ENCODE results near the gene HINT2. TPM values are rescaled to one million over a fixed set of nuclear protein-coding genes. Genes with fewer than 3 reads are reported as not detected.

The HINT2 gene
- polyA plus RNA-seq, 4 donors, result 53.7 to 66.4 (median 60.5) TPM

DNA sequence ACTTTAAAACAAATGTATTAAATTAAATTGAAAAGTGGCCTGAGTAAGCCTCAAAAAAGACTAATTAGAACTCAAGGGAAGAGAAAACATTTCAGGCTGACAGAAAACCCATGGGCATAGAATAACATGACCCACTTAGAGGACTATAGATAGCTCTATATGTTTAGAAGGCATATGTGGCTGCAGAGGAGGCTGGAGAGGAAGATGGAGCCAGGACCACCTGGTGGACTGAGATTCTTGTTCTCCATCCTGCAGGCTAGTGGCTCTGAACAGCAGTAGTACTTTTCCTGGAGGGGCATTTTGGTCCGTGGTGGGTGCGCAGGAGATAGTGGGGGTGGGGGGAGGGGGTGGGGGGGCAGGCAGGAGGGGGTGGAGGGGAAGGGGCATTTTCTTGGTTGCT lies 33.8 kb downstream of the HINT2 start:
- DNase-seq (ENCODE audit: low read depth in 4 of 4, low spot score in 3 of 4), result no peak

DNA sequence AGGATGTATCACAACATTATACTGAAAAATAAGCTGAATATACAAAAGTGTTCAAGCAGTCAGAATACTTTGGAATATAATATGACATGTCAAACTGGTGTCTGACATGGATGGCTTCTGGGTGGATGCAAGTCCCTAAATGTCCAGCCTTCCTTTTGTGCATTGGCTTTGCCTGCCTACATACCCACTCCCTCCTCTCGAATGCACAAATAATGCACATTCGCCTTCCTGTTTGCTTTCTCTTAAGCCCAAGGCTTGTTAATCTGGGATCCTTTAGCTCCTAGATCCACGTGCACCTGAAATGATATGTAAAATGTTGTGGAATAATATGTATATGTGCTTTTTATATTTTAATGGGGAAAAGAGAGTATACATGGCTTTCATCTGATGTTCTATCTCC lies 36.3 kb downstream of the HINT2 start:
- DNase-seq (ENCODE audit: low read depth in 4 of 4, low spot score in 3 of 4), result no peak

DNA sequence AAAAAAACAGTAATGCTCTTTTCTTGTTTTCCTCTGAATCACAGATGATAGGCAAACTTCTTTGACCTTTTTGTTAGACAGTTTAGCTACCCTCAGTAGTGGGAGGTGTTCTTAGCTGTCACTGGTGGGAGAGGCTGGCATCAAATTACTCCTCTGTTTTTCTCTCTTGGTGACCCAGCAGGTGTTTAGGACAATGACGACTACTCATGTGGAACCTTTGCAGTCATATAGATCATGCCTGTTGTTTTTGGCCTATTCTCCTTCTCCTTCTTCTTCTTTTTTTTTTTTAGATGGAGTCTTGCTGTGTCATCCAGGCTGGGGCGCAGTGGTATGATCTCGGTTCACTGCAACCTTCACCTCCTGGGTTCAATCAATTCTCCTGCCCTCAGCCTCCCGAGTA lies 38.8 kb downstream of the HINT2 start:
- no peak for DNase-seq (ENCODE audit: low read depth in 4 of 4, low spot score in 3 of 4)

DNA sequence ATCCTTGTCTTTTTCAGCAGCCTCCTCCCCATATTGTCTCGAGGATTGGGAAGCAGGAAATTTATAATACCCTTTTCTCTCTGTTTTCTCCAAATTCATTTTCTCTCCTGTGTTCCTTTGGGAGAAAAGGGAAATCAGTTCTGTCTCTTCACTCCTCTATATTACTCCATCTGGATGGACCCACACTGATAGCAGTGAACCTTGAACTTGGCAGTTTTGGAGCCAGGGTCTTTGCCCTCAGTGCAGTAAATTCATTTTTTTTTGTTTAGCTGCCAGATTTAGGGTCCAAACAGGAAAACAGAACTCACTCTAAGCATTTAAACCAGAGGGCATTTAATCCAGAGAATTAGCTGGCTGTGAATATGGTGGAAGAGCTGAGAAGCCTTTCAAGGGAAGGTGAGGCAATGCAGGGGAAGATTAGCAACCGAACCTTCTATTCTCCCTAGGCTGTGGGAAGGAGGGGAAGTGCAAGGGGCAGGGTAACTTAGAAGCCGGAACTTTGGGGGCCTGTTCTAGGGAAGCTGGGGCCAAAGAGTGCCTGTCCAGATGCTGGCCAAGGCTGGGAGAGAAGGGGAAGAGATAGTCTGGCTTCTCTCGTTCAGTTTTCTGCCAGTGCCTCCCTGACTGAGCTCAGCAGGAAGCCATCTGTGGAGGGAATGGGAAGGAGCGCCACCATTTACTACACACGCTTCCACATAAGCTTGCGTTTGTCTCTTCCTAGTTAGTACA lies 39.8 kb downstream of the HINT2 start:
- DNase-seq (ENCODE audit: low read depth in 4 of 4, low spot score in 3 of 4), result no peak

DNA sequence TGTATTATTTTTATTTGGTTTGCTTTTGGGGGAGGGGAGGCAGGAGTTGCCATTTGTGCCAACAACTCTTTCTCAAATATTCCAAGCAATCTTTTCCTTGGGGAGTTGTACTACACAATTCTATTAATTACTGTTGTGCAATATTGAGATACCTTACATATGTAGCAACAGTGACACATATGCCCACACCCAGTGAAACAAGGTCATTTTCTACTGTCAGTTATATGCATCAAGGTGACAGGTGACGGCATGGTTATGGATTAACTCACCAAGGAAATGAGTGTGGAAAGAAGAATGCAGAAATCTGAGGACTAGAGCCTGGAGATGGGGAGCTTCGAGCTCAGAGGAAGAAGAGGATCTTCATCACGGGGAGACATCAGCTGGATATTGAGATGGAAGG lies 42.9 kb downstream of the HINT2 start:
- DNase-seq (ENCODE audit: low read depth in 4 of 4, low spot score in 3 of 4), result no peak

DNA sequence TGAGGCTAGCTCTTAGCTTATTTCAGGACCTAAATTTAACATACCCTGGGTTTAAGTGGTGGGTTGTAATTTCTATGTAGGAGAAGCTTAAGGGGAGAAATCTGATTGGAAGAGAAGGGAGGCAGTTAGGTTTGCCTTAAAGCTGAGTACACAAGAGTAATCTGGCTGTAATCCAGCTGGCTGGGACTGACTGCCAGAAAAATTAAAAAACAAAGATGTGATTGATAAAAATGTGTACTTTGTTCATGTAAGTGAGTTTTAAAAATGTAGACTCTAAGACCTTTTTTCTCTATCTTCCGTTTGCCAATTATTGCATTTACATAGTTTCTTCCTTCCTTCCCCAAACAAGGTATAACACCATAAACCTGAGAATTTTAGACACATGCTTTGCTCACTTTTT lies 43.3 kb downstream of the HINT2 start:
- no peak for DNase-seq (ENCODE audit: low read depth in 4 of 4, low spot score in 3 of 4)

DNA sequence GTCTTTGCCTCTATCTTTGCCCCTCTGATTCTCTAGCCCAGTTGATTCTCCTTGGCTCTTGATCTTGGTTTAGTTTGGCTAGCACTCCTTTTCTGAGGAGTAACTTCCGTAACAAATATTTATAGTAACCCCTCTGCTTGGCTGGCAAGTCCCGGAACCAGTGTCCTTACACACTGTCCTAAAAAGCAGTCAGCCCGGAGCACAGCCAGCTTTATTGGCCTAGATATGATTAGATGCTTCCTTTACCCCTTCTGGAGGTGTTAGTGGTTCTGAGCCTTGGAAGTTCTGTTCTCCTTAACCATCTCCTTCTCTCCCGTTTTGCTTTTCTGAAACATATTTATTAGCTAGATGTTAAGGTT lies 43.8 kb downstream of the HINT2 start:
- DNase-seq (ENCODE audit: low read depth in 4 of 4, low spot score in 3 of 4), result no peak

DNA sequence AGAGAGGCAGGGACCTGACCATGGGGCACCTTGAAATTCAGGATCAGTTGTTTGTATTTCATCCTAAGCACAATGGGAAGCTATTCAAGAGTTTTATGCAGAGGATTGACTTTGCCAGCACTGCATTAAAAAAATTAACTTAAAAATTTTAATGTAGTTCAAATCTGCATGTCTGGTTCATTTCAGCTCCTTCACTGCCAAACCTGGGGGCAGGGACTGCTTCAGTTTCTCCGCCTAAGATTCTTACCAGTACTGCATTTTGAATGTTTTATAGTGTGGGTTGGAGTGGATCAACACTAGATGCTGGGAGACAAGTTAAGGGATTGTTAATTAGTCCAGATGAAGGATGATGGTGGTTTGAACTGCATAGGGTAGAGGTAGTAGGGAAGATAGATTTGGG lies 45.1 kb downstream of the HINT2 start:
- DNase-seq (ENCODE audit: low read depth in 4 of 4, low spot score in 3 of 4), result no peak

DNA sequence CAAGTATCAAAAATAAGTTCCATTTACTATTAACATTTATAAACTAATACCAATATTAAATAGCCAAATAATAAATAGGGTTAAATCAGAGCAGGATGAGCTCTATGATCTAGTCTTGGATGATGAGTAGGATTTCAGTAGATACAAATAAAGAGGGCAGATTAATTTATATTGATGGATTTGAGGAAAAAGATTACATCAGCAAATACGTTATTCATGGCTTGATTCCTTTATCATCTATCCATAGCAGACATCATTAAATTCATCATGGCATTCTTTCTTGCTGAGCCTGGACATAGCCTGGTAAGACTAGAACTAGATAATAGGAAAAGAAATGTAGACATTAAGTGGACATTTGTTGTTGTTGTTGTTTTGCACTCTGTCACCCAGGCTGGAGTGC lies 47.4 kb downstream of the HINT2 start:
- DNase-seq (ENCODE audit: low read depth in 4 of 4, low spot score in 3 of 4), result no peak

DNA sequence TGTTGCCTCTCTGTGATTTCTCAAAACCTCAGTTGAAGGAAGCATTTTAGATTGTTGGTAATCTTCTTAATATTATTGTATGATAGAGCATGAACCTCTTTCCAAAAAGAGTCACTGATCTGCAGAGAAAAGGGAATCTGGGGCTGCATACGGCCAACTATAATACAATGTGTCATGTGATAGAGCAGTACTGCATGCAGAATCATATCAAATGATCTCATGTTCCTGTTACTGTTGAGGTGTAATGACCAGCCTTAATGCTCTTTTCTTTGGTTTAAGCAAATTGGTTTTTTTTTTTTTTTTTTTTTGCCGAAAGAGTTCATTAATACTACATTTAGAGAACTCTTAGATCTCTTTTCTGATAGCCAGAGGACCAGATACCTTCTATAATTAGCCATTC lies 47.8 kb downstream of the HINT2 start:
- DNase-seq (ENCODE audit: low read depth in 4 of 4, low spot score in 3 of 4), result no peak

DNA sequence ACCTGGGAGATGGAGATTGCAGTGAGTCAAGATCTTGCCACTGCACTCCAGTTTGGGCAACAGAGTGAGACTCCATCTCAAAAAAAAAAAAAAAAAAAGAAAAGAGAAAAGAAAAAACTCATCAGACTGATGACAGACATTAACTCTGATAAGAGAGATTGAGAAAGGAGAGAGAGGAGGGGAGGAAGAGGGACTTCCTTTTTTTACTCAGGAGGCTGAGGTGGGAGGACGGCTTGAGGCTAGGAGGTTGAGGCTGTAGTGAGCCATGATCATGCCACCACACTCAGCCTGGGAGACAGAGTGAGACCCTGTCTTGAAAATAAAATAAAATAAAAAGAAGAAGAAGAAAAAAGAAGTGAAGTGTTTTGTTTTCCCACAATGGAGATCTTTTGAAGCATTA lies 51.0 kb downstream of the HINT2 start:
- DNase-seq (ENCODE audit: low read depth in 4 of 4, low spot score in 3 of 4), result no peak

DNA sequence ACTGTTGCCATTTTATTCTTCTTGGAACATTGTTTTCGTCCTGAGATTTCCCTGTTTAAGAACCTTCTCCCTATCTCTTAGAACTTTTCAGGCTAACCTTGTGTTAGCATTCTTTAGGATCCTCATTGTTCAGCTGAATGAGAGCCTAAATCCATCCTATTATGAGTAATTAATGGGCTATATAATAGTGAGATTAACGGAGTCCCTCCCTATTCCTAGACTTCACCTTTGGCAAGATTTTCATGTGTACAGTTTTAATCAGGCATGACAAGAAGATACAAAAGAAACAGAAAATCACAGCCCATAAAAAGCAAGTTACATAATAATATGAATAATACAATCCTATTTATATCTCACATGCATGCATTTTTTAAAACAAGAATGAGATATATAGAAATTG lies 51.7 kb downstream of the HINT2 start:
- DNase-seq (ENCODE audit: low read depth in 4 of 4, low spot score in 3 of 4), result no peak

Other genes starting within 250 kb of the HINT2 start
- 10 to 100 TPM; 34.4 to 44.0 (median 38.9) TPM for gene TESK1, start 209.8 kb downstream of the HINT2 start, polyA plus RNA-seq (ENCODE audit: insufficient read length in 4 of 4)
- 1 to 10 TPM; 2.5 to 3.3 (median 2.7) TPM for gene CD72, start 196.6 kb downstream of the HINT2 start, polyA plus RNA-seq (ENCODE audit: insufficient read length in 4 of 4)
- gene SIT1, start 164.1 kb downstream of the HINT2 start, polyA plus RNA-seq (ENCODE audit: insufficient read length in 4 of 4), result under 1 TPM; 0.28 to 0.43 (median 0.35) TPM
- not detected for gene RMRP, start 157.0 kb downstream of the HINT2 start, polyA plus RNA-seq (ENCODE audit: insufficient read length in 4 of 4)
- 10 to 100 TPM; 13.9 to 21.9 (median 17.4) TPM for gene CCDC107, start 156.8 kb downstream of the HINT2 start, polyA plus RNA-seq (ENCODE audit: insufficient read length in 4 of 4)
- 1 to 10 TPM; 8.8 to 9.9 (median 9.2) TPM for gene ARHGEF39, start 149.8 kb downstream of the HINT2 start, polyA plus RNA-seq (ENCODE audit: insufficient read length in 4 of 4)
- gene CA9, start 141.1 kb downstream of the HINT2 start, polyA plus RNA-seq (ENCODE audit: insufficient read length in 4 of 4), result under 1 TPM in 3 of 4 donors, not detected in 1; 0.20 to 0.61 (median 0.60) TPM
- gene TPM2, start 125.1 kb downstream of the HINT2 start, polyA plus RNA-seq (ENCODE audit: insufficient read length in 4 of 4), result 100 to 1,000 TPM; 128 to 170 (median 161) TPM
- 100 to 1,000 TPM; 125 to 176 (median 153) TPM for gene TLN1, start 82.8 kb downstream of the HINT2 start, polyA plus RNA-seq (ENCODE audit: insufficient read length in 4 of 4)
- gene CREB3, start 82.4 kb downstream of the HINT2 start, polyA plus RNA-seq (ENCODE audit: insufficient read length in 4 of 4), result 10 to 100 TPM; 38.2 to 47.9 (median 40.8) TPM
- 100 to 1,000 TPM in 2 of 4 donors, 10 to 100 TPM in 2; 97.9 to 118 (median 103) TPM for gene GBA2, start 65.8 kb downstream of the HINT2 start, polyA plus RNA-seq (ENCODE audit: insufficient read length in 4 of 4)
- gene RGP1, start 65.8 kb downstream of the HINT2 start, polyA plus RNA-seq (ENCODE audit: insufficient read length in 4 of 4), result 10 to 100 TPM; 28.2 to 30.4 (median 28.7) TPM
- 1 to 10 TPM in 1 of 4 donors, not detected in 3; 2.2 TPM for gene MSMP, start 60.8 kb downstream of the HINT2 start, polyA plus RNA-seq (ENCODE audit: insufficient read length in 4 of 4)
- 10 to 100 TPM; 24.4 to 28.1 (median 26.0) TPM for gene NPR2, start 23.5 kb downstream of the HINT2 start, polyA plus RNA-seq (ENCODE audit: insufficient read length in 4 of 4)
- 1 to 10 TPM; 4.7 to 6.7 (median 5.4) TPM for gene SPAG8, start 2.8 kb downstream of the HINT2 start, polyA plus RNA-seq (ENCODE audit: insufficient read length in 4 of 4)
- under 1 TPM in 3 of 4 donors, not detected in 1; 0.10 to 0.16 (median 0.13) TPM for gene FAM221B, start 13.7 kb upstream of the HINT2 start, polyA plus RNA-seq (ENCODE audit: insufficient read length in 4 of 4)
- 10 to 100 TPM; 26.0 to 31.8 (median 30.0) TPM for gene TMEM8B, start 14.2 kb upstream of the HINT2 start, polyA plus RNA-seq (ENCODE audit: insufficient read length in 4 of 4)
- gene OR13J1, start 55.4 kb upstream of the HINT2 start, polyA plus RNA-seq (ENCODE audit: insufficient read length in 4 of 4), result under 1 TPM in 1 of 4 donors, not detected in 3; 0.04 TPM
- under 1 TPM in 3 of 4 donors, not detected in 1; 0.35 to 0.60 (median 0.43) TPM for gene HRCT1, start 91.2 kb upstream of the HINT2 start, polyA plus RNA-seq (ENCODE audit: insufficient read length in 4 of 4)
- 1 to 10 TPM; 1.3 to 1.6 (median 1.6) TPM for gene SPAAR, start 94.4 kb upstream of the HINT2 start, polyA plus RNA-seq (ENCODE audit: insufficient read length in 4 of 4)
- gene OR2S2, start 143.1 kb upstream of the HINT2 start, polyA plus RNA-seq (ENCODE audit: insufficient read length in 4 of 4), result not detected
- 10 to 100 TPM; 28.3 to 34.0 (median 32.5) TPM for gene RECK, start 221.9 kb upstream of the HINT2 start, polyA plus RNA-seq (ENCODE audit: insufficient read length in 4 of 4)